ENCODE data around the gene DPP8. TPM values are rescaled to one million over a fixed set of nuclear protein-coding genes. Genes with fewer than 3 reads are reported as not detected.

Gene DPP8
- total and polyA plus RNA-seq, 4 donors, result 5.5 to 22.7 (median 17.5) TPM

GRCh38 chr15:65412556-65412955, 104.9 kb downstream of the DPP8 start:
- 56% methylated on average over 1 of the region's 1 CpG for WGBS
- H3K36me3 ChIP-seq (ENCODE audit: control insufficient read depth in 4 of 4, insufficient read depth in 3 of 4, low read depth in 1 of 4, low read length in 3 of 4), result no peaks in the 10 kb centered on the region
- H3K4me1 ChIP-seq (ENCODE audit: control insufficient read depth in 4 of 4, insufficient read depth in 4 of 4, low read length in 3 of 4), result no peaks in the 10 kb centered on the region
- H3K27ac ChIP-seq (ENCODE audit: low read depth in 1 of 2, low read length in 2 of 2), result no peak overlapping the region
- no peaks in the 10 kb centered on the region for H3K27me3 ChIP-seq (ENCODE audit: control insufficient read depth in 4 of 4, insufficient read depth in 4 of 4, low read length in 3 of 4)
- H3K4me3 ChIP-seq (ENCODE audit: low read depth in 1 of 3, low read length in 3 of 3), result no peak overlapping the region
- H3K9me3 ChIP-seq (ENCODE audit: control insufficient read depth in 4 of 4, low read length in 3 of 4), result no peaks in the 10 kb centered on the region
- no peak for DNase-seq (ENCODE audit: low spot score)
- no peak for TF ChIP-seq YY1 (IDR thresholded peaks at IDR 0.05)
- TF ChIP-seq SP1 (IDR thresholded peaks at IDR 0.05), result no peak
- no peak for TF ChIP-seq FOXA1 (IDR thresholded peaks at IDR 0.05)
- TF ChIP-seq ZBTB33 (IDR thresholded peaks at IDR 0.05), result no peak
- no peak for TF ChIP-seq MAX (IDR thresholded peaks at IDR 0.05)
- TF ChIP-seq HNF4G (IDR thresholded peaks at IDR 0.05), result no peak
- TF ChIP-seq GABPA (IDR thresholded peaks at IDR 0.05 in 1 of 2, conservative IDR thresholded peaks at IDR 0.05 in 1 of 2), result no peak
- no peak for TF ChIP-seq RXRA (IDR thresholded peaks at IDR 0.05)
- TF ChIP-seq CTCF (IDR thresholded peaks at IDR 0.05; ENCODE audit: low read depth, low read length, missing input control), result no peak
- TF ChIP-seq REST (IDR thresholded peaks at IDR 0.05), result no peak
- no peak for TF ChIP-seq FOXA2 (IDR thresholded peaks at IDR 0.05)
- no peak for TF ChIP-seq NR2F2 (IDR thresholded peaks at IDR 0.05)
- no peak for TF ChIP-seq ATF3 (IDR thresholded peaks at IDR 0.05)
- TF ChIP-seq RAD21 (IDR thresholded peaks at IDR 0.05), result no peak
- TF ChIP-seq TAF1 (conservative IDR thresholded peaks at IDR 0.05), result no peak
- no peak for TF ChIP-seq EGR1 (IDR thresholded peaks at IDR 0.05; ENCODE audit: low read depth in 2 of 2)
- TF ChIP-seq JUND (IDR thresholded peaks at IDR 0.05), result no peak
- no peak for TF ChIP-seq HNF4A (conservative IDR thresholded peaks at IDR 0.05)
- no peak overlapping the region for H3K9ac ChIP-seq (ENCODE audit: low read depth in 1 of 2, low read length in 2 of 2)

Data from liver (tissue), 9 donors.